KMS-11 (cell line): ENCODE data around the gene RAPGEF5.
A peak's percentile ranks its signal among the peaks of the same experiment; 100 is the strongest.

ENCODE experiments used
- H2AFZ ChIP-seq: fragments of 200-600 bp; sonication (generic); 2 replicates; pipeline ENCODE4 v1.6.1; 2016; ENCODE audit warnings: antibody characterized with exemption, mixed run types, low read depth
- H3K27ac ChIP-seq: fragments of 200-600 bp; sonication (generic); 2 replicates; pipeline ENCODE4 v1.6.1; 2016; ENCODE audit warnings: mild to moderate bottlenecking, mixed run types
- H3K27me3 ChIP-seq: fragments of 200-600 bp; sonication (generic); 2 replicates; pipeline ENCODE4 v1.6.1; 2017; ENCODE audit warnings: mild to moderate bottlenecking, low read depth, mixed run types, moderate library complexity; ENCODE audit not compliant: insufficient read depth
- H3K36me3 ChIP-seq: fragments of 200-600 bp; sonication (generic); 2 replicates; pipeline ENCODE4 v1.6.1; 2017; ENCODE audit warnings: mild to moderate bottlenecking, mixed run types; ENCODE audit not compliant: insufficient read depth
- H3K4me1 ChIP-seq: fragments of 200-600 bp; sonication (generic); 2 replicates; pipeline ENCODE4 v1.6.1; 2016; ENCODE audit warnings: mild to moderate bottlenecking, low read depth, mixed run types; ENCODE audit not compliant: poor library complexity, severe bottlenecking
- H3K4me2 ChIP-seq: fragments of 200-600 bp; sonication (generic); 2 replicates; pipeline ENCODE4 v1.7.0; 2016; ENCODE audit warnings: mild to moderate bottlenecking, mixed run types
- H3K4me3 ChIP-seq: fragments of 200-600 bp; sonication (generic); IDR thresholded peaks from 2 replicates; pipeline ENCODE4 v1.6.1; 2017; ENCODE audit warnings: low read depth, low read length, mixed read lengths; ENCODE audit not compliant: insufficient read depth
- H3K79me2 ChIP-seq: fragments of 200-600 bp; sonication (generic); 2 replicates; pipeline ENCODE4 v1.6.1; 2016; ENCODE audit warnings: low read depth, mixed run types; ENCODE audit not compliant: insufficient read depth
- H3K9ac ChIP-seq: fragments of 200-600 bp; sonication (generic); 2 replicates; pipeline ENCODE4 v1.6.1; 2016; ENCODE audit warnings: mild to moderate bottlenecking, mixed run types
- H4K20me1 ChIP-seq: fragments of 200-600 bp; sonication (generic); 2 replicates; pipeline ENCODE4 v1.6.1; 2016; ENCODE audit warnings: mild to moderate bottlenecking, mixed run types; ENCODE audit not compliant: insufficient read depth
- CTCF ChIP-seq: fragments of 200-600 bp; sonication (generic); conservative IDR thresholded peaks from 2 replicates; pipeline ENCODE4 v1.6.1; 2017; ENCODE audit warnings: low read depth, mild to moderate bottlenecking, antibody characterized with exemption, low read length, moderate library complexity, mixed read lengths

Gene RAPGEF5

DNA sequence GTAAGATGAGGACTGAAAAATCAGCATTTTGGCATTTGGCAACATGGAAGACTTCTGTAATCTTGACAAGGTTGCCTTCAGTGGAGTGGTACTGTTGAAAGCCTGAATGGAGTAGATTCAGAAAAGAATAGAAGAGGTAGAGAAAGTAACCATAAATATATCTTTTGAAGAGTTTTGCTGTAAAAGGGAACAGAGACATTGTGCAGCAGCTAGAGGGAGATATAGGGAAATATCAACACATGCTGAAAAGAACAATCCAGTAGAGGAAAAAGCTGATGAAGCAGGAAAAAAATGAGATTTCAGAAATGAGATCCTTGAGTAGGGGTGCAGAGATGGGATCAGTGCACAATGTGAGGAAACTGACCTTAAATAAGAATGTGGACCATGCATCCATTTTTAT, 60.0 kb downstream of the RAPGEF5 start:
- Histone ChIP-seq H3K36me3 (no peaks in the 10 kb centered on the region; the same call in 1 of the 2 replicates), H3K4me1 (peaks cover 21% of the 10 kb centered on the region), H4K20me1 (no peaks in the 10 kb centered on the region), H3K4me3 (no peak overlapping the region), H3K4me2 (no peak overlapping the region), H3K27me3 (no peaks in the 10 kb centered on the region), H3K27ac (no peak overlapping the region), H2AFZ (no peak overlapping the region), H3K79me2 (no peaks in the 10 kb centered on the region), H3K9ac (no peak overlapping the region)
- TF ChIP-seq CTCF: no peak

- no peaks in the 10 kb centered on the region; the same call in 1 of the 2 replicates for H3K36me3 ChIP-seq
- H3K27me3 ChIP-seq: no peaks in the 10 kb centered on the region
- no peak overlapping the region for H3K27ac ChIP-seq
- no peak for TF ChIP-seq CTCF
- H4K20me1 ChIP-seq: no peaks in the 10 kb centered on the region
- peaks cover 28% of the 10 kb centered on the region for H3K4me1 ChIP-seq
- no peaks in the 10 kb centered on the region for H3K79me2 ChIP-seq
- no peak overlapping the region for H3K4me3 ChIP-seq
- H2AFZ ChIP-seq: no peak overlapping the region
- no peak overlapping the region for H3K4me2 ChIP-seq
- H3K9ac ChIP-seq: no peak overlapping the region
Observed at GRCh38 chr7:22296265-22296566, 60.7 kb downstream of the RAPGEF5 start.

DNA sequence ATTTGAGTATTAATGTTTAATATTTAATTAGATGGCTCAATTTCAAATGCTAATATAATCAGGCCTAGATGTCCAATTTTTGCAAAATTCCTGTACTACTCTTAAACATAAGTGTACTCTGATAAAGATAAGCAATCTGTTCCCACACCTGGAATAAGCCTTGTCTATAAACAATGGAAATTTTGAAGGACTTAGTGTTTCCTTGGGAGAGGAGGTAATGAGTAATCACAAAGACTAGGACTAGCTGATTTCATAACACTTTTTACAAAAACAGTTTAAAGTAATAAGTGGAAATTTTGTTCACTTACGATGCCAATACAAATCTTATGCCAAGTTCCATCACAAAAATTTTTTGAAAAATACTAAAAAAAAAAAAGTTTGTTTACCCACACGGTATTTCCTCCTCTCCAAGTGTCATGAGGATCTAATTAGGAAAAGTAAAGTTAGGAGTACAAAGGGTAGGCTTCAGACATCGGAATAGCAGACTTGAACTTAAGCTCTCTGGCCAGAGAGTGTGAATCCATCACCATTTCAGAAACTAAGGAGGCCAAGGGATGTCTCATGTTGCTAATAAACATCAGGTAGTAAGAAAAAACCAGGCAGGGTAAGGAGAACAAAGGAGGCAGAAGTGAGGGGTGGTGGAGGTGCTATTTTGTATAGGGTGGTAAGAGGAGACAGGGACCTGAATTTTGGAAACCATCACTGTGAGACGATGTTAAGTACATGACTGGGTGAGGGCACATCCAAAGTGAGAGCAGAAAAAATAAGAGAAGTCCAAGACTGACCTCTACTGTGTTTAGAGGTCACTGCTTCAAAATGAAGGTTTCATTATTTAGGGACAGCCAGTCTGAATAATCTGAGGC, 61.3 kb downstream of the RAPGEF5 start:
- H3K4me1 ChIP-seq: peaks cover 28% of the 10 kb centered on the region
- no peak overlapping the region for H2AFZ ChIP-seq
- H3K36me3 ChIP-seq: no peaks in the 10 kb centered on the region
- H4K20me1 ChIP-seq: no peaks in the 10 kb centered on the region
- H3K79me2 ChIP-seq: no peaks in the 10 kb centered on the region
- H3K27ac ChIP-seq: no peak overlapping the region
- no peak overlapping the region for H3K9ac ChIP-seq
- no peak overlapping the region for H3K4me3 ChIP-seq
- no peak for TF ChIP-seq CTCF
- no peak overlapping the region for H3K4me2 ChIP-seq
- no peaks in the 10 kb centered on the region for H3K27me3 ChIP-seq

- Histone ChIP-seq H3K36me3 (peaks cover 4% of the 10 kb centered on the region; the same call in 1 of the 2 replicates), H3K4me1 (peaks cover 28% of the 10 kb centered on the region), H3K27ac (peak overlapping the region; percentile 34), H3K9ac (no peak overlapping the region), H4K20me1 (no peaks in the 10 kb centered on the region), H2AFZ (no peak overlapping the region), H3K27me3 (no peaks in the 10 kb centered on the region), H3K4me2 (peak overlapping the region; percentile 49), H3K79me2 (no peaks in the 10 kb centered on the region), H3K4me3 (no peak overlapping the region)
- TF ChIP-seq CTCF: no peak
Observed at GRCh38 chr7:22292531-22292930, 64.4 kb downstream of the RAPGEF5 start.
